Neural crest cell (in vitro differentiated cells): Measurements from ENCODE around the gene UBE2Q2. TPM values are rescaled to one million over a fixed set of nuclear protein-coding genes. Genes with fewer than 3 reads are reported as not detected.

Experiments
- DNase-seq: peaks from one replicate; pipeline ENCODE4 v3.0.0; 2021; ENCODE audit warnings: low read depth, mixed read lengths, low spot score
- H3K27ac Mint-ChIP-seq: one replicate; pipeline ENCODE4 v1.8.0; 2021; ENCODE audit warnings: mild to moderate bottlenecking, mixed read lengths; ENCODE audit not compliant: unreplicated experiment
- H3K27me3 Mint-ChIP-seq: 2 replicates; pipeline ENCODE4 v1.8.0; 2021; ENCODE audit warnings: low read depth, mild to moderate bottlenecking, mixed read lengths
- H3K36me3 Mint-ChIP-seq: 2 replicates; pipeline ENCODE4 v1.8.0; 2021; ENCODE audit warnings: low read depth, mild to moderate bottlenecking, mixed read lengths
- H3K4me1 Mint-ChIP-seq: 2 replicates; pipeline ENCODE4 v1.8.0; 2021; ENCODE audit warnings: mixed read lengths
- H3K4me3 Mint-ChIP-seq: one replicate; pipeline ENCODE4 v1.8.0; 2021; ENCODE audit warnings: mild to moderate bottlenecking, mixed read lengths
- H3K9me3 Mint-ChIP-seq: 2 replicates; pipeline ENCODE4 v1.8.0; 2021; ENCODE audit warnings: mixed read lengths
- total RNA-seq: library from RNA; stranded (reverse); gene quantifications from 2 replicates; pipeline ENCODE4 v1.2.1, GENCODE V29; 2021
- TF ChIP-seq, protein P1 (sequence below): fragments of 200-600 bp; sonication (generic); conservative IDR thresholded peaks from 2 replicates; pipeline ENCODE4 v1.5.0; 2021; ENCODE audit warnings: antibody characterized with exemption, mild to moderate bottlenecking

The UBE2Q2 gene
- total RNA-seq, 1 donor from 2014 or later: 28.7 TPM

DNA sequence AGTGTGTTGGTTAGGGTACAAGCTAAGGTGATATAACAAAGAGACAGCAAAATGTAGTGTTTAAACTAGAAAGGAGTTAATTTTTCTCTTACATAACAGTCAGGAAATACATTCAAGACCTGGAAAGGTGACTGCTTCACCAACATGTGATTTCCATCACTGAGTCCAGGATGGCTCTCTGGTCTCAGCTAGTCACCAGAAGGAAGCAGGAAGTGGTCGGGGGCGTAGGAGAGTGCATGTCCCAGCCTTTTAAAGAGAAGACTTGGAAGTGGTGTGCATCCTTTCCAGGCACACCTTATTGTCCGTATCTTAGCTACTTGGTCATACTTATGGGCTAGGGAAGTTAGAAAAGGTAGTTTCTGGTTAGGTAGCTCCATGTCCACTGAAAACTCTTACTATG, 11.1 kb upstream of the UBE2Q2 start:
- Mint-ChIP-seq H3K9me3 (no peaks in the 10 kb centered on the region), H3K4me3 (no peak overlapping the region), H3K4me1 (peaks cover 14% of the 10 kb centered on the region), H3K27me3 (no peaks in the 10 kb centered on the region), H3K27ac (no peak overlapping the region), H3K36me3 (no peaks in the 10 kb centered on the region)
- DNase-seq: no peak
- TF ChIP-seq, protein P1, sequence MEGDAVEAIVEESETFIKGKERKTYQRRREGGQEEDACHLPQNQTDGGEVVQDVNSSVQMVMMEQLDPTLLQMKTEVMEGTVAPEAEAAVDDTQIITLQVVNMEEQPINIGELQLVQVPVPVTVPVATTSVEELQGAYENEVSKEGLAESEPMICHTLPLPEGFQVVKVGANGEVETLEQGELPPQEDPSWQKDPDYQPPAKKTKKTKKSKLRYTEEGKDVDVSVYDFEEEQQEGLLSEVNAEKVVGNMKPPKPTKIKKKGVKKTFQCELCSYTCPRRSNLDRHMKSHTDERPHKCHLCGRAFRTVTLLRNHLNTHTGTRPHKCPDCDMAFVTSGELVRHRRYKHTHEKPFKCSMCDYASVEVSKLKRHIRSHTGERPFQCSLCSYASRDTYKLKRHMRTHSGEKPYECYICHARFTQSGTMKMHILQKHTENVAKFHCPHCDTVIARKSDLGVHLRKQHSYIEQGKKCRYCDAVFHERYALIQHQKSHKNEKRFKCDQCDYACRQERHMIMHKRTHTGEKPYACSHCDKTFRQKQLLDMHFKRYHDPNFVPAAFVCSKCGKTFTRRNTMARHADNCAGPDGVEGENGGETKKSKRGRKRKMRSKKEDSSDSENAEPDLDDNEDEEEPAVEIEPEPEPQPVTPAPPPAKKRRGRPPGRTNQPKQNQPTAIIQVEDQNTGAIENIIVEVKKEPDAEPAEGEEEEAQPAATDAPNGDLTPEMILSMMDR: no peak

DNA sequence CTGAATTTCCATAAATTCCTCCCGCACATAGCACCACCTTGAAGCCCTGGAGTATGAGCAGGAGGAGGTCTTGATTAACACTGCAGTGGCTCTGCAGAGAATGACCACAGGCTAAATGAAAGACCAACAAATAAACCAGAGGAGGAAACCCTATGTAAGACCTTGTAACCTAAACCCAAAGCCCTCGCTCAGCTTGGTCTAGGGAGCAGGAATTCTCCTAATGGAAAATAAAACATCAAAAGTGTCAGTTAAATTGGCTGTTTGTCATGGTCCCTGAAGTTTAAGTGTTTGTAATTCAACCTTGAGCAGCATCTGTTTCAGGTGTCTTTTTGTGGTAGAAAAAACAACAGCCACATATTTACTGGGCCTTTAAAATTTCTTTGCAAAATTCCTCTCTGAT, 9.2 kb upstream of the UBE2Q2 start:
- H3K4me1 Mint-ChIP-seq: peaks cover 14% of the 10 kb centered on the region
- no peaks in the 10 kb centered on the region for H3K36me3 Mint-ChIP-seq
- H3K9me3 Mint-ChIP-seq: no peaks in the 10 kb centered on the region
- no peak overlapping the region for H3K4me3 Mint-ChIP-seq
- DNase-seq: no peak
- no peak overlapping the region for H3K27ac Mint-ChIP-seq
- TF ChIP-seq, protein P1: no peak
- H3K27me3 Mint-ChIP-seq: no peaks in the 10 kb centered on the region

DNA sequence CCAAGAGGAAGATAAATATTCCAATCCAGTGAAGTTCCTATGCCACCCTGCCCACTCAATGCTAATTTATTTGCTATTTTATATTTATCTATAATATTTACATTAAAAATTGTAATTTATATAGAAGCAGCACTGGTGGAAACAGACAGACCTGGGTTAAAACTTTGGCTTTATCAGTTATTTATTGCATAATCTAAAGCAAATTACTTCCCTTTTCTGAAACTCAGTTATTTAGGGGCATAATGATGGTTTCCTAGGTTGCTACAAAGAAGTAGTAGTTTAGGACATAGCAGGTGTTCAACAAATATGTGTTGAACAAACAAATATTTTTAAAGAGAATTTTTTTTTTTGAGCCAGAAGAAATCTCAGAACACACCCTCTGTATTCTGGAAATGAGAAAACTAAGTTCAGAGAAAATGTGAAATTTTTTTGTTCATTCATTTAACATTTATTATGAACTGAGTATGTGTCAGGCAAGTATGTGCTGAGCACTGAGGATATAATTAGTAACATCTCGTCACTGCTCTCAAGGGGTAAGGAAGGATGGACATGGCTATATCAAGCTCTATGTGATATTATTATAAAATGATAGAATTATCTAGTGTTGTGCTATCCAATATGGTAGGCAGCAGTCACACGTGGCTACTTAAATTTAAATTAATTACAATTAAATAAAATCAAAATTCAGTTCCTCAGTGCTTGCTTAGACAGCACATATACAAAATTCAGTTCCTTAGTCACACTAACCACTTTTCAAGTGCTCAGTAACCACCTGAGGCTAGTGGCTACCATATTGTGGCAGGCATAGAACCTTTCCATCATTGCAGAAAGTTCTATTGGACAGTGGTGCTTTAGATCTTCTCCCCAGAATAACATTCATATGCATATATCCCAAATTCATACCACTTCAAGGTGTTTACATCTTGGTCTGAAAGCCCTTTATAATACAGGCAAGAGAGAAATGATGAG, 7.0 kb upstream of the UBE2Q2 start:
- DNase-seq: no peak
- TF ChIP-seq, protein P1: no peak
- no peak overlapping the region for H3K4me3 Mint-ChIP-seq
- no peaks in the 10 kb centered on the region for H3K36me3 Mint-ChIP-seq
- no peak overlapping the region for H3K27ac Mint-ChIP-seq
- H3K27me3 Mint-ChIP-seq: peaks cover 3% of the 10 kb centered on the region
- H3K4me1 Mint-ChIP-seq: peaks cover 13% of the 10 kb centered on the region
- no peaks in the 10 kb centered on the region for H3K9me3 Mint-ChIP-seq

DNA sequence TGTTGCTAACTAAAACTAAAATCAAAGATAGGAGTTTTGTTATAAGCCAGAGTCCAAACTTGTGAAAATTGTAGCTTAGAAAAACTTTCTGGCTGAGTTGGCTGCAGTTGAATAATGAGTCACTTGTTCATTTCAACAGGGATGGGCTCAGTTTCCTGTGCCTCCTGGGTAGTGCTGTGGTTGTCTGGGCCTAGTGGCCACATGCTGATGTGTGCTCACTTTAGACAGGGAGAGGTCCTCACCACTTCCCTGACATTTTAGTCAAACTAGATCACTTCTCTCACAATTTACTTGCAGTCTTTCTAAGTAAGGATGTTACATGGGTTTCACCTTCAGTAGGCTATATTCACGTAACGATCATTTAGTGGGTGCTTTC, 6.3 kb upstream of the UBE2Q2 start:
- Mint-ChIP-seq H3K36me3 (no peaks in the 10 kb centered on the region), H3K4me3 (no peak overlapping the region), H3K9me3 (no peaks in the 10 kb centered on the region), H3K27me3 (peaks cover 9% of the 10 kb centered on the region), H3K27ac (no peak overlapping the region), H3K4me1 (peaks cover 7% of the 10 kb centered on the region)
- TF ChIP-seq, protein P1: no peak
- no peak for DNase-seq

DNA sequence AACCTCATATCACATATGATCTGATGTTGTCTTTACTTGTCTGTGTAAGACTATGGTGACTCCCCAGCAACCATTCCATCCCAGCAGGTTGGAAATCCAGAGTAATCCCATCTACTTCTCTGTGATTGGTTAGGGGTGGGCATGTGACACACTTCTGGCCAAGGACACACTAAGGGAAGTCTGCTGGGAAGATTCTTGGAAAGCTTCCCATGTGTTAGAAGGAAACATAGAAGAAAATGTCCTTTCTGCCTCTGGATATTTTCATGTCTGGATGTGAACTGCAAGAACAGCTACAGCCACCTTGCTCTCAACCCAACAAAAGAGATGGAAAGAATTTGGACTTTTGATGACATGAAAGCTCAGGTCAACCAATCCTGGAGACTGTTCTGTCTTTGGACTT, 2.6 kb upstream of the UBE2Q2 start:
- H3K4me1 Mint-ChIP-seq: peaks cover 20% of the 10 kb centered on the region
- TF ChIP-seq, protein P1: no peak
- no peaks in the 10 kb centered on the region for H3K9me3 Mint-ChIP-seq
- H3K36me3 Mint-ChIP-seq: no peaks in the 10 kb centered on the region
- H3K4me3 Mint-ChIP-seq: no peak overlapping the region
- H3K27me3 Mint-ChIP-seq: peaks cover 17% of the 10 kb centered on the region
- no peak for DNase-seq
- H3K27ac Mint-ChIP-seq: no peak overlapping the region
